TTC549 (cell line): ENCODE data around the gene CHRNA10.
"Not testable (repeated sequence)": the region's sequence is repeated elsewhere in the genome, so short reads cannot be mapped to it uniquely, and the experiment has no call there.

ENCODE experiments used
- FAIRE-seq: peaks from 2 replicates; lab custom pipeline; 2012; peaks lifted over from hg19 to GRCh38; lab: Jason Lieb, UNC

CHRNA10 gene

GRCh38 chr11:3665336-3666022, 5.7 kb downstream of the CHRNA10 start:
- FAIRE-seq: no peak

GRCh38 chr11:3664032-3664630, 7.1 kb downstream of the CHRNA10 start:
- no peak for FAIRE-seq

- FAIRE-seq: no peak
Observed at GRCh38 chr11:3662856-3663255, 8.3 kb downstream of the CHRNA10 start.

DNA sequence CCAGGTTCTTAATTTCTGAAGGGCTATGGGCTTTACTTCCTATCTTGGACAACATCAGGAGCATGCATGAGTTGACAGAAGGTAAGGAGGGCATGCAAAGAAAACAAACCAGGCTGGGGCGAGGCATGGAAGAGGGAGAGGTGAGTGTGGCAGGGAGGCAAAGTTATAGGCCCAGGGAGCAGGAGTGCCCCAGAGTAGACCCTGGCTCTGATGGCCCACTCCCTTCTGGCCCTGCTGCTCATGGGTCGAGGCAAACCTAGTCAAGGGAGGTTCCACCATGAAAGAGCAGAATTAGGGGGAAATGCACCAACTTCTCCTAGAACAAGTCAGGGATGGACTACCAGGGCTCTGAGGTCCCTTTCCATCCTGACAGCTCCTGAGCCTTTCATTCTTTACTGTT, 10.2 kb downstream of the CHRNA10 start:
- no peak for FAIRE-seq

DNA sequence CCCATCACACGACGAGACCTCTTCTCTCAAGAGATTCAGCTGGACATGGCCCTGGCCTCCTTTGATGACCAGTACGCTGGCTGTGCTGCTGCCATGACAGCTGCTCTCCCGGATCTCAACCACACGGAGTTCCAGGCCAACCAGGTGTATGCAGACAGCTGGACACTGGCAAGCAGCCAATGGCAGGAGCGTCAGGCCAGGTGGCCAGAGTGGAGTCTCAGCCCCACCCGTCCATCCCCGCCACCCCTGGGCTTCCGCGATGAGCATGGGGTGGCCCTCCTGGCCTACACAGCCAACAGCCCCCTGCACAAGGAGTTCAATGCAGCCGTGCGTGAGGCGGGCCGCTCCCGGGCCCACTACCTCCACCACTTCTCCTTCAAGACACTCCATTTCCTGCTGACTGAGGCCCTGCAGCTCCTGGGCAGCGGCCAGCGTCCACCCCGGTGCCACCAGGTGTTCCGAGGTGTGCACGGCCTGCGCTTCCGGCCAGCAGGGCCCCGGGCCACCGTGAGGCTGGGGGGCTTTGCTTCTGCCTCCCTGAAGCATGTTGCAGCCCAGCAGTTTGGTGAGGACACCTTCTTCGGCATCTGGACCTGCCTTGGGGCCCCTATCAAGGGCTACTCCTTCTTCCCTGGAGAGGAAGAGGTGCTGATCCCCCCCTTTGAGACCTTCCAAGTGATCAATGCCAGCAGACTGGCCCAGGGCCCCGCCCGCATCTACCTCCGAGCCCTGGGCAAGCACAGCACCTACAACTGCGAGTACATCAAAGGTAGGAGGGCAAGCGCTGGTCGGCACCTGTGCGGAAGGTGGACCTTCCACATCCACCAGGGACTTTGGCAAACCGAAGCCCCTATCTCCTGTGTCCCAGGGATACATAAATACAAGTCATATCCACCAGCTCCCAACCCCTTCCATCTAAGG, 11.3 kb downstream of the CHRNA10 start:
- no peak for FAIRE-seq

DNA sequence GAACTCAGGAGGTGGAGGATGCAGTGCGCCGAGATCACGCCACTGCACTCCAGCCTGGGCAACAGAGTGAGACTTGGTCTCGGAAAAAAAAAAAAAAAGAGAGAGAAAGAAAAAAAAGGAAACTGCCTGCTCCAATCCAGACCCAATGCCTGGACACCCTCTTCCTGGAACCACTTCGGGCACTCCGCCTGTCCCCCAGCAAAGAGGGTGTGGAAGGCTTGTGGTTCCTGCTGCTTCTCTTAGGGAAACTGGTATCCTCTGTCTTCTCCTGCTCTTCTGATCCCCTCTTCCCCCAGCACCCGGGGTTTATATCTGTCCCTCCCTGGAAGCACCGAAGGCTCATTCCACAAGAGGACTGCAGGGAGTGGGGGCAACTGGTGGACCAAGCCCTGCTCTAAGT, 12.9 kb downstream of the CHRNA10 start:
- FAIRE-seq: no peak

GRCh38 chr11:3657331-3657730, 13.9 kb downstream of the CHRNA10 start:
- not testable (repeated sequence) for FAIRE-seq

- no peak for FAIRE-seq
Observed at GRCh38 chr11:3655547-3655946, 15.6 kb downstream of the CHRNA10 start.

DNA sequence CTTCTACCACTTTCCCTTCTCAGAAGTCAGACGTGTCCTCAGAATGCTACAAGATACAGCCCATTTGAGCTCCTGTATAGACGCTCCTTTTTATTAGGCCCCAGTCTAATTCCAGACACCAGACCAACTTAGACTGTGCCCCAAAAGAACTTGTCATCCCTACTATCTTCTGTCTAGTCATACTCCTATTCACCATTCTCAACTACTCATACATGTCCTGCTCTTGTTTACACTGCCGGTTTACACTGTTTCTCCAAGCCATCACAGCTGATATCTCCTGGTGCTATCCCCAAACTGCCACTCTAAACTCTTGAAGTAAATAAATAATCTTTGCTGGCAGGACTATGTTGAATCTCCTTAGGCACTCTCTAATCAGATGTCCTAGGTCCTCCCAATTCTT, 18.7 kb downstream of the CHRNA10 start:
- not testable (repeated sequence) for FAIRE-seq

- FAIRE-seq: not testable (repeated sequence)
Observed at GRCh38 chr11:3649374-3649773, 21.8 kb downstream of the CHRNA10 start.

- not testable (repeated sequence) for FAIRE-seq
Observed at GRCh38 chr11:3648843-3649242, 22.3 kb downstream of the CHRNA10 start.

DNA sequence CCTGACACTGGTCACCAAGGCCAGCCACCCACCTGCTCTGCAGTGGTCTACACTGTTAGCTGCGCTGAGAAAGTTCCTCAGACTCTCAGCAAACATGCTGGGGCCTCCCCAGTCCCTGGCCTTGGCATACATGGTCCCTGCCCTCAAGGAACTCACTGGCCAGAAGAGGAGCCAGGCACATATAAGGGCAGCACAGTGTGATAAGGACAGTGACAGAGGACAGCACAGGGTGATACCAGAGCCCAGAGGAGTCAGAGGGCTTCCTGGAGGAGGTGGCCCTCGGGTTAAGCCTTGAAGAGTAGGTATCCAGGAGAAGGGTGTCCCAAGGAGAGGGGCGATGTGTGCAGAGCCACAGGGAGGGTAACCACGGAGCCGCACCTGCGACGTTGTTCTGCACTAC, 25.6 kb downstream of the CHRNA10 start:
- FAIRE-seq: no peak

- no peak for FAIRE-seq
Observed at GRCh38 chr11:3644817-3645235, 26.4 kb downstream of the CHRNA10 start, which contains the start of gene ART1. TSS of gene ART1 (plus strand) at chr11:3645128. CDS start at chr11:3659214, 14,086 bp downstream.

DNA sequence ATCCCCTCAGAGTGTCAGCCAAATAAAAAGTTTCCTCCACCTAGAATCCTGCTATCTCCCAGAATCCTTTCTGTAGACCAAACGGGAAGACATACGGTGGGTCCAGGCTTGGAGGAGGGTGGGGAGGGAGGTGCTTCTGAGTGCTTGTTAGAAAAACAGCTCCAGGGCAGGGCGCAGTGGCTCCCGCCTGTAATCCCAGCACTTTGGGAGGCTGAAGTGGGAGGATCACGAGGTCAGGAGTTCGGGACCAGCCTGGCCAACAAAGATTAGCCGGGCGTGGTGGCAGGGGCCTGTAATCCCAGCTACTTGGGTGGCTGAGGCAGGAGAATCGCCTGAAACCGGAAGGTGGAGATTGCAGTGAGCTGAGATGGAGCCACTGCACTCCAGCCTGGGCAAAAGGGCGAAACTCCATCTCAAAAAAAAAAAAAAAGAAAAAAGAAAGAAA, 28.1 kb downstream of the CHRNA10 start:
- FAIRE-seq: not testable (repeated sequence)

DNA sequence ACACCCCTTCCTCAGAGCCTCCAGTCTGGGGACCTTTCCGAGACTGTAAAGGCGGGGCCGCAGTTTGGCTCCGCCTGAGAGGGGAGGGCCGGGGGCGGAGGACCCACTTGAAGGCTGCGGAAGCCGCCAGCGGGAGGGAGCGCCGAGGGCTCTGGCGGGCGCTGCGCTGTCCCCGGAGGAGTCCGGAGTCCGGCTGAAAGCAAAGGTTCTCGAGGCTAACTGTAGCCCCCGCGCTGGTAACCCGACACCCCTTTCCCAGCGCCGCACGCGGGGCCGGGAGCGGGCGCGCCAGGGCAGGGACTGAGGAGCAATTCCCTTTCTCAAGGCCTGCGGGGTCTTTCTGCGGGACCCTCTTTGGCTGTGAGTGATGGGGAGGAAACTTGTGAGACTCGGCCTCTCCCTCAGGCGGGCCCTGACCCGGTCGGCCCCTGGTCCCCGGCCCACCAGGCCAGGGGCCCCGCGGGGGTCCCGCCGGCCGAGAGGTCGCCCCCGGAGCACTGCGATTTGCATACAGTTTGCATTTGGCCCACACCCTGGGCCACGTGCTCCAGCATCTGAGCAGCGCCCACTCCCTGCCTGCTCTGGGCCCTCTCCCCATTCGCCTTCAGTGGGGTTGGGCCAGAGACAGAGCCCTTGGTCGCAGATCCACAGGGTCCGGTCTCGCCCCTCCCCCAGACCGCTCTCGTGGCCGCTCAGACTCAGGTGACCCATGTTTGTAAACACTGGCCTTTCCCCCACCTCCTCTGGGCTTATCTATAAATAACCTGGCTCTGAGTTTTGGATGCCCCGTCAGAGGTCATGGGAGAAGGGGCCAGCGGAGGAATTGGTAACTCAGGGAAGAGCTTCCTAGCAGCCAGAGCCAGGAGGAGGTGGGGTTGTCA, 28.9 kb downstream of the CHRNA10 start:
- no peak for FAIRE-seq

DNA sequence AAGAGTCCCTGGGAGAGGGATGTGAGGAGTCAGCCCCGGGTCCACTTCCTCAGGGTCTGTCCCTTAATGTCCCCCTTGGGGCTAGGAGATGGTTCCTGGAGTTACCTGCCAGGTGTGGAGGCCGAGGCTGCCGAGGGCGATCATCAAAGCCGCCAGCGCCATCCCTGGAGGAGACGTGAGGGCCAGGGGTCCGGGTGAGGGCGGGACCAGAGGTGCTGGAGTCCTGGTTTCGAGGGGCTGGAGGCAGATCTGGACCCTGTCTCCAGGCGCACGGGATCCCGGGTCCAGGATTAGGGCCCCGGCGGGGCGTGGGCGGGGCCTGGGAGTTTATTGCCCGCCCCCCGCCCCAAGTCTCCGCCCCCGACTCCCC, 29.5 kb downstream of the CHRNA10 start, which contains the start of gene ART5:
ART5 (minus strand) TSS at position 292 of the 370 bp plus-strand sequence; CDS start at position 162, 130 bp downstream.
- no peak for FAIRE-seq

DNA sequence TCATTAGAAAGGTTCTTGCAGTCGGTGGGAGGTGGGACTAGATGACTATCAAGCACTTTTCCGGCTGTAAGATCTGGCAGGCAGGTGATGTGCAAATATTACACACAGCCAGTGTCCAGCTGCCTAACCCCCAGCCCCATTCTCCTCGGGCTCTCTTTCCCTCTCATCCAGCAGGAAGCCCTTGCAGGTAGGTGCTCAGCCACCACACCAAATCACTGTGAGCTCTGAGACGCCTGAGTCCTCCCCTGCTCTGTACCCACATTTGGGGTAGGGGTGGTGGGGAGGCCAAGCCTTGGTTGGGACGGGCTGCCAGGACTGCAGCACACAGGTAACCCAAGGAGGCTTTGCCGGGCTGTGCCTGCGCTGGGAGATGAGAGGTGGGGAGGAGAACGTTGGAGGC, 30.0 kb downstream of the CHRNA10 start:
- FAIRE-seq: no peak

GRCh38 chr11:3639841-3640240, 31.3 kb downstream of the CHRNA10 start:
- no peak for FAIRE-seq

DNA sequence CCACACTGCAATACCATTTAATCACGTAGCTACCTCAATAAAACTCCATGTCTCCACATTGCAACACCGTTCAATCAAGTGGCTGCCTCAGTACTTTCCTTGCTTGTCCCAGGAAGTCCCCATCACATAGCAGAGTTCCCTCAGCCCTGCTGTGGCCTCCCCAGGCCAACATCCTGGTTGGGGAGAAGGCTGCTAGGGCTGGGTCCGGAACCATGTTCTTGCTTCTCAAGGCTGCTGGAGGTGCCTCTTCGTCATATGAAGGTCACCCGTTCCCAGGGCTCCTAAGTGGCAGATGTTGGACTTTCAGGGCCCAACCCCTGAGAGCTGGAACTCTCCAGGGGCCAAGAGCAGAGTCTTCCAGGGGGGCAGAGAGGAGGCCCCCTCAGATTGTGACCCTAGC, 32.7 kb downstream of the CHRNA10 start:
- no peak for FAIRE-seq

DNA sequence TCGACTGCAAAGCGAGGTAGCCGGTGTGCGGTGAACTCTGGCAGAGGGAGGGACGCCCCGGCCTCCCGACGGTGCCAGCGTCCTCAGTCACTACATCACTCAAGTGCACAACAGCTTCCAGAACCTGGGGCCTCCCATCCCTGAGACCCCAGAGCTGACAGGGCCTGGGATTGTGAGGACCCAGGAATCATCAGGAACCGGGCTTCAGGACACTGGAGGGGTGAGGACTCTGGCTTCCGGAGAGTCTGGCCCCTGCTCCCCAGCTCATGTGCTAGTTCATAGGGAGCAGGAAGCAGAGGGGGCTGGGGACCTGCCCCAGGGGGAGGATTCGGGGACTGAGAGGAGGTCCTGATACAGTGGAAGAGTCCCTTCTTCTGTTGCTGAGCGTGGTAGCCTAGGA, 34.0 kb downstream of the CHRNA10 start:
- no peak for FAIRE-seq

- no peak for FAIRE-seq
Observed at GRCh38 chr11:3635641-3636375, 35.4 kb downstream of the CHRNA10 start.
